Liver (tissue), 9 donors: ENCODE measurements around the gene PLA2G4F. TPM values are rescaled to one million over a fixed set of nuclear protein-coding genes. Genes with fewer than 3 reads are reported as not detected.

ENCODE experiments used
- DNase-seq: peaks from one replicate; pipeline ENCODE4 v3.0.0-alpha.2; 2017; ENCODE audit warnings: low spot score
- H3K27ac ChIP-seq, 2 donors: one replicate each; pipeline ENCODE4 v1.7.0; 2013; ENCODE audit warnings: inconsistent platforms in 2 of 2, low read length in 2 of 2, control low read depth in 1 of 2, low read depth in 1 of 2, mild to moderate bottlenecking in 1 of 2
- H3K27me3 ChIP-seq, 4 donors: one replicate each; pipeline versions ENCODE4 v1.6.1 to v1.7.0; 2013; ENCODE audit warnings: low read length in 3 of 4, inconsistent platforms in 1 of 4, mild to moderate bottlenecking in 1 of 4, moderate library complexity in 1 of 4; ENCODE audit not compliant: control insufficient read depth in 4 of 4, insufficient read depth in 4 of 4
- H3K36me3 ChIP-seq, 4 donors: one replicate each; pipeline versions ENCODE4 v1.6.1 to v1.7.0; 2013; ENCODE audit warnings: low read length in 3 of 4, mild to moderate bottlenecking in 3 of 4, low read depth in 1 of 4, moderate library complexity in 1 of 4; ENCODE audit not compliant: control insufficient read depth in 4 of 4, insufficient read depth in 3 of 4
- H3K4me1 ChIP-seq, 4 donors: one replicate each; pipeline versions ENCODE4 v1.6.1 to v1.7.0; 2013; ENCODE audit warnings: low read length in 3 of 4, mild to moderate bottlenecking in 3 of 4, moderate library complexity in 1 of 4; ENCODE audit not compliant: control insufficient read depth in 4 of 4, insufficient read depth in 4 of 4
- H3K4me3 ChIP-seq, 3 donors: one replicate each; pipeline versions ENCODE4 v1.6.1 to v1.7.0; 2013; ENCODE audit warnings: low read length in 3 of 3, control low read depth in 1 of 3, low read depth in 1 of 3, mild to moderate bottlenecking in 1 of 3
- H3K9ac ChIP-seq, 2 donors: one replicate each; pipeline ENCODE4 v1.7.0; 2013; ENCODE audit warnings: low read length in 2 of 2, mild to moderate bottlenecking in 2 of 2, moderate library complexity in 2 of 2, control low read depth in 1 of 2, low read depth in 1 of 2
- H3K9me3 ChIP-seq, 4 donors: one replicate each; pipeline versions ENCODE4 v1.6.1 to v1.7.0; 2013; ENCODE audit warnings: low read length in 3 of 4; ENCODE audit not compliant: control insufficient read depth in 4 of 4
- EGR1 ChIP-seq, 2 donors: IDR thresholded peaks; 2 replicates each; pipeline ENCODE4 v1.6.1; 2016 to 2018; ENCODE audit warnings: antibody characterized with exemption in 2 of 2, low read depth in 2 of 2
- FOXA1 ChIP-seq: IDR thresholded peaks from 2 replicates; pipeline ENCODE4 v1.6.1; 2016; ENCODE audit warnings: antibody characterized with exemption
- FOXA2 ChIP-seq: IDR thresholded peaks from 2 replicates; pipeline ENCODE4 v1.6.1; 2016; ENCODE audit warnings: antibody characterized with exemption
- GABPA ChIP-seq, 2 donors: IDR thresholded peaks in 1 of 2; conservative IDR thresholded peaks in 1 of 2; 2 replicates each; pipeline ENCODE4 v1.6.1; 2016; ENCODE audit warnings: antibody characterized with exemption in 2 of 2, mild to moderate bottlenecking in 1 of 2, moderate library complexity in 1 of 2
- HNF4A ChIP-seq, 2 donors: conservative IDR thresholded peaks; 2 replicates each; pipeline ENCODE4 v1.6.1; 2016; ENCODE audit warnings: antibody characterized with exemption in 2 of 2, mild to moderate bottlenecking in 2 of 2
- HNF4G ChIP-seq: IDR thresholded peaks from 2 replicates; pipeline ENCODE4 v1.6.1; 2016; ENCODE audit warnings: antibody characterized with exemption
- NR2F2 ChIP-seq: IDR thresholded peaks from 2 replicates; pipeline ENCODE4 v1.6.1; 2016; ENCODE audit warnings: antibody characterized with exemption
- RAD21 ChIP-seq, 2 donors: IDR thresholded peaks; 2 replicates each; pipeline ENCODE4 v1.6.1; 2016; ENCODE audit warnings: antibody characterized with exemption in 2 of 2, mild to moderate bottlenecking in 2 of 2
- RXRA ChIP-seq, 2 donors: IDR thresholded peaks; 2 replicates each; pipeline ENCODE4 v1.6.1; 2017 to 2018; ENCODE audit warnings: antibody characterized with exemption in 2 of 2, mild to moderate bottlenecking in 1 of 2
- SP1 ChIP-seq: IDR thresholded peaks from 2 replicates; pipeline ENCODE4 v1.6.1; 2018; ENCODE audit warnings: antibody characterized with exemption, mild to moderate bottlenecking
- YY1 ChIP-seq: IDR thresholded peaks from 2 replicates; pipeline ENCODE4 v1.6.1; 2016; ENCODE audit warnings: antibody characterized with exemption, mild to moderate bottlenecking
- WGBS: extraction: QIAGEN DNeasy Blood & Tissue Kit; methylation state at CpG from one replicate; pipeline ENCODE4 v1.1.7; 2013; 5-methylcytosine and 5-hydroxymethylcytosine counted together
- polyA plus RNA-seq, 2 donors: library from polyadenylated mRNA; stranded (reverse) in 1 of 2; unstranded in 1 of 2; fragments of 200-250 nt in 1 of 2; fragments of >200 nt in 1 of 2; fragmentation: Nextera tagmentation in 1 of 2; extraction: Ambion mirVana in 1 of 2; gene quantifications; one replicate each; pipeline versions ENCODE4 v1.2.1 to v1.2.3, GENCODE V29; 2013 to 2015
- total RNA-seq, 2 donors: library from RNA; depleted of rRNA; stranded (reverse); fragments of >200 nt; gene quantifications; one replicate each; pipeline ENCODE4 v1.2.3, GENCODE V29; 2014
- TF ChIP-seq, protein P1 (sequence below): fragments of 150-350 bp; IDR thresholded peaks from 2 replicates; pipeline ENCODE4 v1.5.1; 2017; ENCODE audit warnings: improper control_type of control experiment, low read depth, low read length; ENCODE audit not compliant: missing input control
- TF ChIP-seq, protein P2 (sequence below): IDR thresholded peaks from 2 replicates; pipeline ENCODE4 v1.6.1; 2016; ENCODE audit warnings: antibody characterized with exemption
- TF ChIP-seq, protein P3 (sequence below): IDR thresholded peaks from 2 replicates; pipeline ENCODE4 v1.6.1; 2016; ENCODE audit warnings: antibody characterized with exemption, mild to moderate bottlenecking
- TF ChIP-seq, protein P4 (sequence below): IDR thresholded peaks from 2 replicates; pipeline ENCODE4 v1.6.1; 2016; ENCODE audit warnings: antibody characterized with exemption
- TF ChIP-seq, protein P5 (sequence below): IDR thresholded peaks from 2 replicates; pipeline ENCODE4 v1.6.1; 2016; ENCODE audit warnings: antibody characterized with exemption
- donor health status: healthy.
- donor health status: healthy.
- donor health status: healthy.
- donor health status: healthy.
- donor health status: healthy.

The PLA2G4F gene
- total and polyA plus RNA-seq, 4 donors = not detected

DNA sequence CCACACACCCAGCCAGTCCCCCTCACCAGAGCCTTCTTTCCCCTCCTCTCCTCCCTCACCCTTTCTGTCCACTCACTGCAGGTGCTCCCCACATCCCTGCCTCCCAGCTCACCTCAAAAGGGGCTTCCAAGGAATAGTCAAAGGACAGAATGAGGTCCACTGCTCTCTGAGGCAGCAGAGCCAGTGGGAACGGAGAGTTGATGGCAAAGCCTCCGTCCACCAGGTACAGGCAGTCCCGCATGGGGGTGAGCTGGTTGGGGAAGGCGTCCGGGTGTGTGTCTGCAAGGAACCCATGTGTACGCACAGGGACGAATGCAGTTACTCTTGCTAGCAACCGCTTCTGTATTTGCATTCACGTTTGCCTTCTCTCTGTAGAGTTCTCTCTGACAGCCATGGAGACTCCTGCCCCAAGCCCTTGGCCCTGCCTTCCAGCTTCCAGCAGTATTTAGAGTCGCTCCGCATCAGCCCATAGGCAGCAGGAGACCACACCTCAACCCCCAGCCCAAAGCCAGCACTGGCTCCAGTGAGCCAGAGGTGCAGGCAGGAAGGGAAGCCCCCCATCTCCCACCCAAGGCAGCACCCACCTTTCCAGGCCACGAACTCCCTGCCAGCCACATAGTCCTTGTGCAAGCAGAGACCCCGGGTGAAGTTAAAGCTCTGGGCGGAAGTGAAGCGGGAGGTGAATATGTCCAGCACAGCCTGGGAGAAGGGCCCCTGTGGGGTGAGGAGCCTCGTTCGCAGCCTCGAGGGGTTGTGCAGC, 12.4 kb downstream of the PLA2G4F start:
- Histone ChIP-seq H3K9ac (no peak overlapping the region), H3K27me3 (no peaks in the 10 kb centered on the region), H3K4me3 (no peak overlapping the region), H3K4me1 (no peaks in the 10 kb centered on the region), H3K36me3 (no peaks in the 10 kb centered on the region), H3K27ac (no peak overlapping the region), H3K9me3 (peaks cover 0 to 6% (median 4%) of the 10 kb centered on the region in 4 donors)
- no peak for DNase-seq
- no peak for TF ChIP-seq HNF4G
- WGBS = 87% methylated on average over 18 of the region's 18 CpGs

DNA sequence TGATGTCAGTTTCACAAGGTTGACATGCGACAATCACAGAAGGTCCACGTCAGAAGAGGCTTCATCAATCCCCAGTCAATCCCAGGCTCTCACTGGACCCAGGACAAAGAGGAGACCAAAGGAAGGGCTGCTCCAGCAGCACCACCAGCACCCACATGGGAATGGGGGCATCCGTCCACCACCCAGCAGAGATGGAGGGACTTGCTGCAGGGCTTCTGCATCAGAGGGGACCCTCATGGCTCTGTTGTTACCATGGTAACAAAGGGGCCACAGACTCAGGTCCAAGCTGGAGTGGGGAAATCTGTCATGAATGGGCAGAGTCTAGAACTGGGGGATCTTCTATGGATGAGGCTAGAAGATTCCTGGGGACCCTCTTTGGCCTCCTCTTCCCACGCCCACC, 13.1 kb downstream of the PLA2G4F start:
- no peak for DNase-seq
- WGBS = 88% methylated on average over 4 of the region's 4 CpGs
- no peak overlapping the region for H3K4me3 ChIP-seq
- no peak overlapping the region for H3K27ac ChIP-seq
- H3K9ac ChIP-seq = no peak overlapping the region
- H3K36me3 ChIP-seq = no peaks in the 10 kb centered on the region
- TF ChIP-seq, protein P1, sequence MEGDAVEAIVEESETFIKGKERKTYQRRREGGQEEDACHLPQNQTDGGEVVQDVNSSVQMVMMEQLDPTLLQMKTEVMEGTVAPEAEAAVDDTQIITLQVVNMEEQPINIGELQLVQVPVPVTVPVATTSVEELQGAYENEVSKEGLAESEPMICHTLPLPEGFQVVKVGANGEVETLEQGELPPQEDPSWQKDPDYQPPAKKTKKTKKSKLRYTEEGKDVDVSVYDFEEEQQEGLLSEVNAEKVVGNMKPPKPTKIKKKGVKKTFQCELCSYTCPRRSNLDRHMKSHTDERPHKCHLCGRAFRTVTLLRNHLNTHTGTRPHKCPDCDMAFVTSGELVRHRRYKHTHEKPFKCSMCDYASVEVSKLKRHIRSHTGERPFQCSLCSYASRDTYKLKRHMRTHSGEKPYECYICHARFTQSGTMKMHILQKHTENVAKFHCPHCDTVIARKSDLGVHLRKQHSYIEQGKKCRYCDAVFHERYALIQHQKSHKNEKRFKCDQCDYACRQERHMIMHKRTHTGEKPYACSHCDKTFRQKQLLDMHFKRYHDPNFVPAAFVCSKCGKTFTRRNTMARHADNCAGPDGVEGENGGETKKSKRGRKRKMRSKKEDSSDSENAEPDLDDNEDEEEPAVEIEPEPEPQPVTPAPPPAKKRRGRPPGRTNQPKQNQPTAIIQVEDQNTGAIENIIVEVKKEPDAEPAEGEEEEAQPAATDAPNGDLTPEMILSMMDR = no peak
- no peak for TF ChIP-seq SP1
- no peak for TF ChIP-seq RXRA (IDR thresholded peaks at IDR 0.05)
- TF ChIP-seq RAD21 (IDR thresholded peaks at IDR 0.05) = no peak
- no peak for TF ChIP-seq YY1
- no peak for TF ChIP-seq HNF4G
- TF ChIP-seq HNF4A (conservative IDR thresholded peaks at IDR 0.05) = no peak
- TF ChIP-seq, protein P2, sequence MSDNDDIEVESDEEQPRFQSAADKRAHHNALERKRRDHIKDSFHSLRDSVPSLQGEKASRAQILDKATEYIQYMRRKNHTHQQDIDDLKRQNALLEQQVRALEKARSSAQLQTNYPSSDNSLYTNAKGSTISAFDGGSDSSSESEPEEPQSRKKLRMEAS = no peak
- TF ChIP-seq, protein P3, sequence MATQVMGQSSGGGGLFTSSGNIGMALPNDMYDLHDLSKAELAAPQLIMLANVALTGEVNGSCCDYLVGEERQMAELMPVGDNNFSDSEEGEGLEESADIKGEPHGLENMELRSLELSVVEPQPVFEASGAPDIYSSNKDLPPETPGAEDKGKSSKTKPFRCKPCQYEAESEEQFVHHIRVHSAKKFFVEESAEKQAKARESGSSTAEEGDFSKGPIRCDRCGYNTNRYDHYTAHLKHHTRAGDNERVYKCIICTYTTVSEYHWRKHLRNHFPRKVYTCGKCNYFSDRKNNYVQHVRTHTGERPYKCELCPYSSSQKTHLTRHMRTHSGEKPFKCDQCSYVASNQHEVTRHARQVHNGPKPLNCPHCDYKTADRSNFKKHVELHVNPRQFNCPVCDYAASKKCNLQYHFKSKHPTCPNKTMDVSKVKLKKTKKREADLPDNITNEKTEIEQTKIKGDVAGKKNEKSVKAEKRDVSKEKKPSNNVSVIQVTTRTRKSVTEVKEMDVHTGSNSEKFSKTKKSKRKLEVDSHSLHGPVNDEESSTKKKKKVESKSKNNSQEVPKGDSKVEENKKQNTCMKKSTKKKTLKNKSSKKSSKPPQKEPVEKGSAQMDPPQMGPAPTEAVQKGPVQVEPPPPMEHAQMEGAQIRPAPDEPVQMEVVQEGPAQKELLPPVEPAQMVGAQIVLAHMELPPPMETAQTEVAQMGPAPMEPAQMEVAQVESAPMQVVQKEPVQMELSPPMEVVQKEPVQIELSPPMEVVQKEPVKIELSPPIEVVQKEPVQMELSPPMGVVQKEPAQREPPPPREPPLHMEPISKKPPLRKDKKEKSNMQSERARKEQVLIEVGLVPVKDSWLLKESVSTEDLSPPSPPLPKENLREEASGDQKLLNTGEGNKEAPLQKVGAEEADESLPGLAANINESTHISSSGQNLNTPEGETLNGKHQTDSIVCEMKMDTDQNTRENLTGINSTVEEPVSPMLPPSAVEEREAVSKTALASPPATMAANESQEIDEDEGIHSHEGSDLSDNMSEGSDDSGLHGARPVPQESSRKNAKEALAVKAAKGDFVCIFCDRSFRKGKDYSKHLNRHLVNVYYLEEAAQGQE = no peak
- TF ChIP-seq, protein P4, sequence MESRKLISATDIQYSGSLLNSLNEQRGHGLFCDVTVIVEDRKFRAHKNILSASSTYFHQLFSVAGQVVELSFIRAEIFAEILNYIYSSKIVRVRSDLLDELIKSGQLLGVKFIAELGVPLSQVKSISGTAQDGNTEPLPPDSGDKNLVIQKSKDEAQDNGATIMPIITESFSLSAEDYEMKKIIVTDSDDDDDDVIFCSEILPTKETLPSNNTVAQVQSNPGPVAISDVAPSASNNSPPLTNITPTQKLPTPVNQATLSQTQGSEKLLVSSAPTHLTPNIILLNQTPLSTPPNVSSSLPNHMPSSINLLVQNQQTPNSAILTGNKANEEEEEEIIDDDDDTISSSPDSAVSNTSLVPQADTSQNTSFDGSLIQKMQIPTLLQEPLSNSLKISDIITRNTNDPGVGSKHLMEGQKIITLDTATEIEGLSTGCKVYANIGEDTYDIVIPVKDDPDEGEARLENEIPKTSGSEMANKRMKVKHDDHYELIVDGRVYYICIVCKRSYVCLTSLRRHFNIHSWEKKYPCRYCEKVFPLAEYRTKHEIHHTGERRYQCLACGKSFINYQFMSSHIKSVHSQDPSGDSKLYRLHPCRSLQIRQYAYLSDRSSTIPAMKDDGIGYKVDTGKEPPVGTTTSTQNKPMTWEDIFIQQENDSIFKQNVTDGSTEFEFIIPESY = no peak
- TF ChIP-seq, protein P5, sequence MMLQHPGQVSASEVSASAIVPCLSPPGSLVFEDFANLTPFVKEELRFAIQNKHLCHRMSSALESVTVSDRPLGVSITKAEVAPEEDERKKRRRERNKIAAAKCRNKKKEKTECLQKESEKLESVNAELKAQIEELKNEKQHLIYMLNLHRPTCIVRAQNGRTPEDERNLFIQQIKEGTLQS = no peak
- TF ChIP-seq FOXA1 = no peak
- TF ChIP-seq GABPA (IDR thresholded peaks at IDR 0.05 in 1 of 2, conservative IDR thresholded peaks at IDR 0.05 in 1 of 2) = no peak
- TF ChIP-seq EGR1 (IDR thresholded peaks at IDR 0.05; ENCODE audit: low read depth in 2 of 2) = no peak
- TF ChIP-seq NR2F2 = no peak
- no peak for TF ChIP-seq FOXA2
- H3K27me3 ChIP-seq = no peaks in the 10 kb centered on the region
- peaks cover 0 to 1% (median 0%) of the 10 kb centered on the region in 4 donors for H3K4me1 ChIP-seq
- peaks cover 0 to 7% (median 4%) of the 10 kb centered on the region in 4 donors for H3K9me3 ChIP-seq
